SK-N-MC (cell line): ENCODE measurements around the gene COMMD7.

Experiments
- EZH2 ChIP-seq: fragments of 200-600 bp; sonication (generic); IDR thresholded peaks from one replicate; pipeline ENCODE4 v1.6.1; 2017; ENCODE audit warnings: antibody characterized with exemption
- FOXP2 ChIP-seq: optimal IDR thresholded peaks from 2 replicates; pipeline ENCODE3; 2011; ENCODE audit warnings: mild to moderate bottlenecking, moderate library complexity; ENCODE audit not compliant: insufficient read depth; ENCODE audit errors: extremely low read length, control extremely low read depth
- POLR2AphosphoS5 ChIP-seq: IDR thresholded peaks from 2 replicates; pipeline ENCODE4 v1.6.1; 2012; ENCODE audit warnings: mild to moderate bottlenecking, low read depth, low read length, borderline replicate concordance

GRCh38 chr20:32706486-32706885, 36.8 kb downstream of the COMMD7 start:
- TF ChIP-seq POLR2AphosphoS5 (no peak), EZH2 (no peak), FOXP2 (no peak)
